Neural cell (in vitro differentiated cells): ENCODE results near the gene NATD1.

Source experiments
- CTCF ChIP-seq: fragments of 450-650 bp; IDR thresholded peaks from 2 replicates; pipeline ENCODE4 v1.5.1; 2014; ENCODE audit warnings: antibody characterized with exemption, mild to moderate bottlenecking, moderate library complexity; ENCODE audit not compliant: poor library complexity, severe bottlenecking
- MXI1 ChIP-seq: fragments of 450-650 bp; conservative IDR thresholded peaks from 2 replicates; pipeline ENCODE4 v1.6.1; 2014; ENCODE audit warnings: antibody characterized with exemption, mild to moderate bottlenecking; ENCODE audit not compliant: poor library complexity, severe bottlenecking
- POLR2AphosphoS5 ChIP-seq: IDR thresholded peaks from 2 replicates; pipeline ENCODE4 v1.6.1; 2012
- TAF1 ChIP-seq: IDR thresholded peaks from 2 replicates; pipeline ENCODE4 v1.6.1; 2012; ENCODE audit warnings: low read depth

DNA sequence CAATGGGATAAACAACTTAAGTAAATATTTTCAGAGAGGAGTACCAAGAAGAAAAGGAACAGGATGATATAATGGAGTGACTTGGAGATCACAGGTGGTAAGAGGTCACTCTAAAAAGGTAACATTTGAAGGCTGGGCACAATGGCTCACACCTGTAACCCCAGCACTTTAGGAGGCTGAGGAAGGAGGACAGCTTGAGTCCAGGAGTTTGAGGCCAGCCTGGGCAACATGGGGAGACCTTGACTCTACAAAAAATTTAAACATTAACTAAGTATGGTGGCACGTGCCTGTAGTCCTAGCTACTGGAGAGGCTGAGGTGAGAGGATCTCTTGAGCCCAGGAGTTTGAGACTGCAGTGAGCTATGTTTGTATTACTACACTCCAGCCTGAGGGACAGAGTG is 35.9 kb downstream of the NATD1 start:
- no peak for TF ChIP-seq POLR2AphosphoS5
- no peak for TF ChIP-seq CTCF
- no peak for TF ChIP-seq MXI1
- no peak for TF ChIP-seq TAF1
